Panc1 (cell line): ENCODE results near the gene ATF7. TPM values are rescaled to one million over a fixed set of nuclear protein-coding genes. Genes with fewer than 3 reads are reported as not detected.

Source experiments
- ATAC-seq: fragments of 200-7000 bp; cut with Tn5 transposase; 2 replicates; pipeline ENCODE4 v1.9.1; 2020; ENCODE audit warnings: mild to moderate bottlenecking, moderate library complexity
- BruUV-seq: library from RNA; stranded (reverse); fragments of 400-500 nt; replicated peaks from 2 replicates; lab custom pipeline; 2021; lab: Mats Ljungman, UMichigan
- CTCF ChIA-PET: fragments of 300-600 bp; sonication (Branson Sonifier 250); formaldehyde crosslinking; loops from one replicate; lab custom pipeline; 2022; ENCODE audit warnings: antibody characterized with exemption; lab: Charles Lee
- POLR2A ChIA-PET: fragments of 300-600 bp; sonication (Branson Sonifier 250); formaldehyde crosslinking; loops from one replicate; lab custom pipeline; 2022; ENCODE audit warnings: antibody characterized with exemption; lab: Charles Lee
- DNase-seq: peaks from one replicate; pipeline ENCODE4 v3.0.0-alpha.2; 2010; ENCODE audit warnings: low read depth, low spot score
- H3K27ac ChIP-seq: 2 replicates; pipeline ENCODE4 v1.5.1; 2011; ENCODE audit warnings: mild to moderate bottlenecking, low read length, inconsistent platforms
- H3K27me3 ChIP-seq: fragments of 200-500 bp; sonication (Bioruptor generic); 2 replicates; pipeline ENCODE4 v1.6.0; 2014; ENCODE audit warnings: low read length, inconsistent platforms; ENCODE audit not compliant: control insufficient read depth, insufficient read depth
- H3K36me3 ChIP-seq: fragments of 200-500 bp; sonication (Bioruptor generic); 2 replicates; pipeline ENCODE4 v1.5.1; 2014; ENCODE audit warnings: inconsistent platforms, mild to moderate bottlenecking, low read length, moderate library complexity; ENCODE audit not compliant: control insufficient read depth, insufficient read depth
- H3K4me1 ChIP-seq: 2 replicates; pipeline ENCODE4 v1.5.1; 2011; ENCODE audit warnings: inconsistent platforms, mild to moderate bottlenecking, low read length, moderate library complexity; ENCODE audit not compliant: control insufficient read depth, insufficient read depth
- H3K4me3 ChIP-seq, 2 experiments: 2 replicates each; pipeline ENCODE4 v1.5.1; 2011 to 2012; ENCODE audit warnings: low read depth in 2 of 2, low read length in 2 of 2, mild to moderate bottlenecking in 2 of 2, inconsistent platforms in 1 of 2, moderate library complexity in 1 of 2
- H3K9me3 ChIP-seq: fragments of 200-500 bp; sonication (Bioruptor generic); 2 replicates; pipeline ENCODE4 v1.5.1; 2014; ENCODE audit warnings: low read depth, mild to moderate bottlenecking, inconsistent platforms, low read length, moderate library complexity; ENCODE audit not compliant: control insufficient read depth, insufficient read depth
- POLR2AphosphoS5 ChIP-seq: IDR thresholded peaks from 2 replicates; pipeline ENCODE4 v1.6.1; 2012; ENCODE audit warnings: mild to moderate bottlenecking, low read depth, low read length, moderate library complexity
- REST ChIP-seq, 2 experiments: IDR thresholded peaks; 2 replicates each; pipeline ENCODE4 v1.6.1; 2011 to 2012; ENCODE audit warnings: low read depth in 2 of 2, control low read depth in 1 of 2, low read length in 1 of 2, mild to moderate bottlenecking in 1 of 2, moderate library complexity in 1 of 2; ENCODE audit not compliant: insufficient read depth in 1 of 2
- SIN3A ChIP-seq: IDR thresholded peaks from 2 replicates; pipeline ENCODE4 v1.6.1; 2012; ENCODE audit warnings: low read depth, mild to moderate bottlenecking, low read length, moderate library complexity, borderline replicate concordance; ENCODE audit not compliant: insufficient read depth
- TCF7L2 ChIP-seq: IDR thresholded peaks from 2 replicates; pipeline ENCODE4 v1.6.1; 2011; ENCODE audit warnings: mild to moderate bottlenecking, low read depth, low read length, inconsistent platforms
- in situ Hi-C: cut with HindIII; loops from 2 replicates; pipeline ENCODE4 v1.10.0; 2016; ENCODE audit warnings: low sequenced_read_pairs, low pct_unique_long_range_greater_than_20kb
- intact Hi-C: fragments of 100-400 bp; cut with micrococcal nuclease; formaldehyde crosslinking; loops from one replicate; pipeline ENCODE4 v1.10.0; 2022; ENCODE audit not compliant: unreplicated experiment
- total RNA-seq: library from RNA; stranded (reverse); gene quantifications from one replicate; pipeline ENCODE4 v1.2.1, GENCODE V29; 2021; ENCODE audit not compliant: unreplicated experiment
- TF ChIP-seq, protein P1 (sequence below): fragments of 450-650 bp; IDR thresholded peaks from 2 replicates; pipeline ENCODE4 v1.5.1; 2017; ENCODE audit warnings: mild to moderate bottlenecking

Gene ATF7
- total RNA-seq, 1 experiment from 2014 or later, result 29.5 TPM

DNA sequence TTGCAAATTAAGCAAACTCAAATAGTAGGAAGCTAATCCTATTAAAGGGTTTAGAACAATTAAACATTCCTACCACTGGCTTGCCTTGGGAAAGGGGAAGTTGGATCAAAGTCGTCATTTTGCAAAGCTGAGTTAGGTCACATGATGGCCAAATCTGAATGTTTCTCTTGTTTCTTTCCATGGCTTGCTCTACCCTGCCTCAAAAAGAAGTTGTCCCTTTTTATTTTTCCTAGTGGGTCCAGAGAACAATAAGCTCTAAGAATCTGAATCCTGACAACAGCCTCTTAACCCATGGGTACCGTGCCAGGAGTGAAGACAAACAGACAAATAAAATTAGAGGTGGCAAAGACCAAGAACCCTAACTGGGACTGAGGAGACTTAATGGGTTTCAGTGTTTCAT, 92.7 kb downstream of the ATF7 start:
- ATAC-seq, result no peak
- in situ Hi-C loops, result no loop called here
- H3K27me3 ChIP-seq, result no peaks in the 10 kb centered on the region
- no peaks in the 10 kb centered on the region for H3K4me1 ChIP-seq
- intact Hi-C loops, result no loop called here
- H3K4me3 ChIP-seq, result no peak overlapping the region
- H3K27ac ChIP-seq, result no peak overlapping the region
- DNase-seq, result no peak
- ChIA-PET CTCF (no interaction called here), POLR2A (no interaction called here)
- no peak for TF ChIP-seq SIN3A
- TF ChIP-seq, protein P1, sequence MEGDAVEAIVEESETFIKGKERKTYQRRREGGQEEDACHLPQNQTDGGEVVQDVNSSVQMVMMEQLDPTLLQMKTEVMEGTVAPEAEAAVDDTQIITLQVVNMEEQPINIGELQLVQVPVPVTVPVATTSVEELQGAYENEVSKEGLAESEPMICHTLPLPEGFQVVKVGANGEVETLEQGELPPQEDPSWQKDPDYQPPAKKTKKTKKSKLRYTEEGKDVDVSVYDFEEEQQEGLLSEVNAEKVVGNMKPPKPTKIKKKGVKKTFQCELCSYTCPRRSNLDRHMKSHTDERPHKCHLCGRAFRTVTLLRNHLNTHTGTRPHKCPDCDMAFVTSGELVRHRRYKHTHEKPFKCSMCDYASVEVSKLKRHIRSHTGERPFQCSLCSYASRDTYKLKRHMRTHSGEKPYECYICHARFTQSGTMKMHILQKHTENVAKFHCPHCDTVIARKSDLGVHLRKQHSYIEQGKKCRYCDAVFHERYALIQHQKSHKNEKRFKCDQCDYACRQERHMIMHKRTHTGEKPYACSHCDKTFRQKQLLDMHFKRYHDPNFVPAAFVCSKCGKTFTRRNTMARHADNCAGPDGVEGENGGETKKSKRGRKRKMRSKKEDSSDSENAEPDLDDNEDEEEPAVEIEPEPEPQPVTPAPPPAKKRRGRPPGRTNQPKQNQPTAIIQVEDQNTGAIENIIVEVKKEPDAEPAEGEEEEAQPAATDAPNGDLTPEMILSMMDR, result no peak
- no peak for TF ChIP-seq TCF7L2
- no peak for TF ChIP-seq POLR2AphosphoS5
- TF ChIP-seq REST (IDR thresholded peaks at IDR 0.05; ENCODE audit: insufficient read depth in 1 of 2, low read depth in 2 of 2, low read length in 1 of 2), result no peak
- peaks cover 27% of the 10 kb centered on the region for H3K36me3 ChIP-seq
- BruUV-seq, result no TSS peak
- H3K9me3 ChIP-seq, result no peaks in the 10 kb centered on the region

DNA sequence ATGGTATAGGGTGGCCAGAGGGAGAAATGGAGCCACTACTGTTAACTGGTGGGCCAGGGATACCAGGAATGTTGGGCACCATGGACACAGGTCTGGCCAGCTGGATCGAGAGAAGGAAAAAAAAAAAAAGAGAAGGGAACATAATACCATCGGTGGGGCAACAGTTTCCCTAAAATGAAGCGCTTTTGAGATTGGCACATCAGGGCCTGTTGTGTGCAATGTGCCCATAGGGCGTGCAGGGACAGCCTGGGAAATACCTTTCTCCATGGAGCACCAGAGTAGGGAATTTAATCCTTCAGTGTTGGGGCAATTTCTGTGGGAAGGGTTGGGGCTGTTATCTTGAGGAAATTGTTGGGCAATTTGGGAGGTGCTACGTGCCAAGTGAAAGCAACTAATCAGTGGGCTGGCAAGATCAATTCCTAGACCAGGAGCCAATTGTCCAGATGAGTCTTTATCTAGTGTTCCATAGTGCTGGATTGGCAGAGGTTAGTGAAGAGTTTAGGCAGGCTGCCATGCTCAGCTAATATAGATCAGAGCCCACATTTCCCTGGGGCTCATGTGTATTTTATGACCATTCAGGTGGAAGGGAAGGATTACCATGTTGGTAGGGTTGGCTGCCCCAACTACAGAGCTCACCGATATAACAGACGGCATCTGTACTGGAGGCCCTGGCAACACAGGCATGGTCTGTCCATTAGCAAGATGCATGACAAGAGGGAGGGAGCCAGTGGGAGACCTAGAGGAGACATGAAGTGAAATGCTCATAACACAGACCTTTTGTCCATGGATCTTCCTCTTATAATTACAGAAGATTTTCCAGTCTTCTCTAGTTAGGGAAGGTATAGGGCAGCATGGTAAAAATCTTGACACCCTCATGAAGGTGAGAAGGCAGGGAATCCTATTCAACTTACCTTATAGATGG, 93.4 kb downstream of the ATF7 start:
- CTCF ChIA-PET, result no interaction called here
- no TSS peak for BruUV-seq
- H3K27ac ChIP-seq, result no peak overlapping the region
- peaks cover 27% of the 10 kb centered on the region for H3K36me3 ChIP-seq
- no peaks in the 10 kb centered on the region for H3K4me1 ChIP-seq
- DNase-seq (no peak), ATAC-seq (no peak)
- no peaks in the 10 kb centered on the region for H3K27me3 ChIP-seq
- intact Hi-C loops (no loop called here), in situ Hi-C loops (no loop called here)
- H3K4me3 ChIP-seq, result no peak overlapping the region
- TF ChIP-seq, protein P1, result no peak
- TF ChIP-seq SIN3A, result no peak
- no peak for TF ChIP-seq REST (IDR thresholded peaks at IDR 0.05; ENCODE audit: insufficient read depth in 1 of 2, low read depth in 2 of 2, low read length in 1 of 2)
- no peak for TF ChIP-seq POLR2AphosphoS5
- no peak for TF ChIP-seq TCF7L2
- POLR2A ChIA-PET, result no interaction called here
- no peaks in the 10 kb centered on the region for H3K9me3 ChIP-seq
